SK-N-SH treated with all-trans-retinoic acid at 6 μM for 48 hours (cell line): ENCODE measurements around the gene C9orf78.

Source experiments
- ATAC-seq: fragments of 200-7000 bp; cut with Tn5 transposase; 3 replicates; pipeline ENCODE4 v1.9.1; 2020; ENCODE audit warnings: mild to moderate bottlenecking, moderate library complexity
- BACH2 ChIP-seq: fragments of 250-450 bp; sonication (Bioruptor Pico); IDR thresholded peaks from 2 replicates; pipeline ENCODE4 v1.9.0; 2021; ENCODE audit warnings: mild to moderate bottlenecking, borderline replicate concordance
- CREB5 ChIP-seq: fragments of 250-450 bp; sonication (Bioruptor Pico); IDR thresholded peaks from 2 replicates; pipeline ENCODE4 v1.5.1; 2020; ENCODE audit warnings: low read depth, mild to moderate bottlenecking, moderate library complexity
- CSDC2 ChIP-seq: fragments of 250-450 bp; sonication (Bioruptor Pico); IDR thresholded peaks from 2 replicates; pipeline ENCODE4 v1.5.0; 2020; ENCODE audit warnings: mild to moderate bottlenecking, moderate library complexity
- CSRNP3 ChIP-seq: fragments of 250-450 bp; sonication (Bioruptor Pico); IDR thresholded peaks from 2 replicates; pipeline ENCODE4 v1.5.1; 2021; ENCODE audit warnings: mild to moderate bottlenecking, moderate library complexity
- OSR1 ChIP-seq: fragments of 250-450 bp; sonication (Bioruptor Pico); IDR thresholded peaks from 2 replicates; pipeline ENCODE4 v1.8.0; 2022; ENCODE audit warnings: moderate library complexity, mild to moderate bottlenecking, inconsistent platforms
- PATZ1 ChIP-seq: fragments of 250-450 bp; sonication (Bioruptor Pico); IDR thresholded peaks from 2 replicates; pipeline ENCODE4 v1.8.0; 2020; ENCODE audit warnings: mild to moderate bottlenecking, moderate library complexity, borderline replicate concordance
- POU6F1 ChIP-seq: fragments of 250-450 bp; sonication (Bioruptor Pico); IDR thresholded peaks from 2 replicates; pipeline ENCODE4 v1.8.0; 2021; ENCODE audit warnings: low read depth, mild to moderate bottlenecking, moderate library complexity, borderline replicate concordance
- PPARA ChIP-seq: fragments of 250-450 bp; sonication (Bioruptor Pico); IDR thresholded peaks from 2 replicates; pipeline ENCODE4 v1.5.0; 2020; ENCODE audit warnings: mild to moderate bottlenecking, borderline replicate concordance
- RARB ChIP-seq: fragments of 250-450 bp; sonication (Bioruptor Pico); IDR thresholded peaks from 2 replicates; pipeline ENCODE4 v1.8.0; 2021; ENCODE audit warnings: mild to moderate bottlenecking, moderate library complexity
- SNAI2 ChIP-seq: fragments of 250-450 bp; sonication (Bioruptor Pico); IDR thresholded peaks from 2 replicates; pipeline ENCODE4 v1.5.0; 2020; ENCODE audit warnings: mild to moderate bottlenecking, moderate library complexity
- TCF4 ChIP-seq: fragments of 250-450 bp; sonication (Bioruptor Pico); IDR thresholded peaks from 2 replicates; pipeline ENCODE4 v1.8.0; 2021; ENCODE audit warnings: mild to moderate bottlenecking, moderate library complexity, borderline replicate concordance
- TOX ChIP-seq: fragments of 250-450 bp; sonication (Bioruptor Pico); IDR thresholded peaks from 2 replicates; pipeline ENCODE4 v1.8.0; 2021; ENCODE audit warnings: mild to moderate bottlenecking, moderate library complexity, borderline replicate concordance
- TSHZ2 ChIP-seq: fragments of 250-450 bp; sonication (Bioruptor Pico); IDR thresholded peaks from 2 replicates; pipeline ENCODE4 v1.5.0; 2020; ENCODE audit warnings: mild to moderate bottlenecking, moderate library complexity
- ZNF70 ChIP-seq: fragments of 450-650 bp; formaldehyde crosslinking; IDR thresholded peaks from 2 replicates; pipeline ENCODE4 v1.5.0; 2020; ENCODE audit warnings: mild to moderate bottlenecking, moderate library complexity

The C9orf78 gene

GRCh38 chr9:129822898-129823541 is 12.1 kb downstream of the C9orf78 start (continued):
- no peak for TF ChIP-seq TSHZ2 (CRISPR knock-in tag)
- TF ChIP-seq TCF4 (CRISPR knock-in tag), result no peak
- no peak for TF ChIP-seq CSDC2
- no peak for TF ChIP-seq ZNF70 (CRISPR knock-in tag)
- TF ChIP-seq, all 23 proteins: peak for 0

- no peak for ATAC-seq
- TF ChIP-seq BACH2 (CRISPR knock-in tag) (no peak), RARB (no peak), CREB5 (CRISPR knock-in tag) (no peak), PPARA (no peak), PATZ1 (no peak), TOX (CRISPR knock-in tag) (no peak), TSHZ2 (CRISPR knock-in tag) (no peak), ZNF70 (CRISPR knock-in tag) (no peak), CSRNP3 (CRISPR knock-in tag) (no peak), CSDC2 (no peak), OSR1 (no peak)
Observed at GRCh38 chr9:129816501-129817435, 18.3 kb downstream of the C9orf78 start.

GRCh38 chr9:129815278-129815677 is 19.8 kb downstream of the C9orf78 start:
- ATAC-seq, result no peak
- TF ChIP-seq CREB5 (CRISPR knock-in tag) (no peak), SNAI2 (CRISPR knock-in tag) (no peak), POU6F1 (CRISPR knock-in tag) (no peak)
